Erythroblast (primary cell): ENCODE results near the gene SLC6A1.

Experiments used
- GATA1 ChIP-seq: IDR thresholded peaks from 2 replicates; pipeline ENCODE4 v1.6.1; 2011; ENCODE audit warnings: low read depth, mild to moderate bottlenecking, control low read depth, low read length, moderate library complexity
- POLR2A ChIP-seq: IDR thresholded peaks from 2 replicates; pipeline ENCODE4 v1.6.1; 2011; ENCODE audit warnings: mild to moderate bottlenecking, low read length

DNA sequence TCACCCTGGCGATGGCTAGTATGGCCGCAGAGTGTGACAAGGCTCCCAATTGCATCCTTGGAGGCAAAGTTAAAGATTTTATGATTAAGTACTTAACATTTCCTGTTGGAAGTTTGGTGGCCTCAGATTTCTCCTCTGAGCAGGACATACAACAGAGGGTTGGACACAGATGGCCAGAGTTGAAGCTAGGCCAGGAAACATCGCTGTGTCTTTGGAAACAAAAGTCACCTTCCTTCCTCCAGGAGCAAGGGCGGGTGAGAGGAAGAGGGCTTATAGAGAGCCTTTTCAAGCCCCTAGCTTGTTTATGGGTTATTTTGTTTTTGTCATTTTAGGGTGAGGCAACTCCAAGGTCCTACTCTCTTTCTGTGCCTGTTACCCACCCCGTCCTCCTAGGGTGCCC, 24.2 kb downstream of the SLC6A1 start:
- no peak for TF ChIP-seq POLR2A
- no peak for TF ChIP-seq GATA1
